Measurements from ENCODE around the gene SALL4. TPM values are rescaled to one million over a fixed set of nuclear protein-coding genes. Genes with fewer than 3 reads are reported as not detected.

The SALL4 gene
- total and polyA plus RNA-seq, 2 of the 8 experiments (the other 6 are each of a cell fraction or from before 2014, with no cell fraction given), result 108 to 235 TPM

GRCh38 chr20:51800872-51801121 lies 1.5 kb downstream of the SALL4 start (continued):
- TF ChIP-seq, protein P1, sequence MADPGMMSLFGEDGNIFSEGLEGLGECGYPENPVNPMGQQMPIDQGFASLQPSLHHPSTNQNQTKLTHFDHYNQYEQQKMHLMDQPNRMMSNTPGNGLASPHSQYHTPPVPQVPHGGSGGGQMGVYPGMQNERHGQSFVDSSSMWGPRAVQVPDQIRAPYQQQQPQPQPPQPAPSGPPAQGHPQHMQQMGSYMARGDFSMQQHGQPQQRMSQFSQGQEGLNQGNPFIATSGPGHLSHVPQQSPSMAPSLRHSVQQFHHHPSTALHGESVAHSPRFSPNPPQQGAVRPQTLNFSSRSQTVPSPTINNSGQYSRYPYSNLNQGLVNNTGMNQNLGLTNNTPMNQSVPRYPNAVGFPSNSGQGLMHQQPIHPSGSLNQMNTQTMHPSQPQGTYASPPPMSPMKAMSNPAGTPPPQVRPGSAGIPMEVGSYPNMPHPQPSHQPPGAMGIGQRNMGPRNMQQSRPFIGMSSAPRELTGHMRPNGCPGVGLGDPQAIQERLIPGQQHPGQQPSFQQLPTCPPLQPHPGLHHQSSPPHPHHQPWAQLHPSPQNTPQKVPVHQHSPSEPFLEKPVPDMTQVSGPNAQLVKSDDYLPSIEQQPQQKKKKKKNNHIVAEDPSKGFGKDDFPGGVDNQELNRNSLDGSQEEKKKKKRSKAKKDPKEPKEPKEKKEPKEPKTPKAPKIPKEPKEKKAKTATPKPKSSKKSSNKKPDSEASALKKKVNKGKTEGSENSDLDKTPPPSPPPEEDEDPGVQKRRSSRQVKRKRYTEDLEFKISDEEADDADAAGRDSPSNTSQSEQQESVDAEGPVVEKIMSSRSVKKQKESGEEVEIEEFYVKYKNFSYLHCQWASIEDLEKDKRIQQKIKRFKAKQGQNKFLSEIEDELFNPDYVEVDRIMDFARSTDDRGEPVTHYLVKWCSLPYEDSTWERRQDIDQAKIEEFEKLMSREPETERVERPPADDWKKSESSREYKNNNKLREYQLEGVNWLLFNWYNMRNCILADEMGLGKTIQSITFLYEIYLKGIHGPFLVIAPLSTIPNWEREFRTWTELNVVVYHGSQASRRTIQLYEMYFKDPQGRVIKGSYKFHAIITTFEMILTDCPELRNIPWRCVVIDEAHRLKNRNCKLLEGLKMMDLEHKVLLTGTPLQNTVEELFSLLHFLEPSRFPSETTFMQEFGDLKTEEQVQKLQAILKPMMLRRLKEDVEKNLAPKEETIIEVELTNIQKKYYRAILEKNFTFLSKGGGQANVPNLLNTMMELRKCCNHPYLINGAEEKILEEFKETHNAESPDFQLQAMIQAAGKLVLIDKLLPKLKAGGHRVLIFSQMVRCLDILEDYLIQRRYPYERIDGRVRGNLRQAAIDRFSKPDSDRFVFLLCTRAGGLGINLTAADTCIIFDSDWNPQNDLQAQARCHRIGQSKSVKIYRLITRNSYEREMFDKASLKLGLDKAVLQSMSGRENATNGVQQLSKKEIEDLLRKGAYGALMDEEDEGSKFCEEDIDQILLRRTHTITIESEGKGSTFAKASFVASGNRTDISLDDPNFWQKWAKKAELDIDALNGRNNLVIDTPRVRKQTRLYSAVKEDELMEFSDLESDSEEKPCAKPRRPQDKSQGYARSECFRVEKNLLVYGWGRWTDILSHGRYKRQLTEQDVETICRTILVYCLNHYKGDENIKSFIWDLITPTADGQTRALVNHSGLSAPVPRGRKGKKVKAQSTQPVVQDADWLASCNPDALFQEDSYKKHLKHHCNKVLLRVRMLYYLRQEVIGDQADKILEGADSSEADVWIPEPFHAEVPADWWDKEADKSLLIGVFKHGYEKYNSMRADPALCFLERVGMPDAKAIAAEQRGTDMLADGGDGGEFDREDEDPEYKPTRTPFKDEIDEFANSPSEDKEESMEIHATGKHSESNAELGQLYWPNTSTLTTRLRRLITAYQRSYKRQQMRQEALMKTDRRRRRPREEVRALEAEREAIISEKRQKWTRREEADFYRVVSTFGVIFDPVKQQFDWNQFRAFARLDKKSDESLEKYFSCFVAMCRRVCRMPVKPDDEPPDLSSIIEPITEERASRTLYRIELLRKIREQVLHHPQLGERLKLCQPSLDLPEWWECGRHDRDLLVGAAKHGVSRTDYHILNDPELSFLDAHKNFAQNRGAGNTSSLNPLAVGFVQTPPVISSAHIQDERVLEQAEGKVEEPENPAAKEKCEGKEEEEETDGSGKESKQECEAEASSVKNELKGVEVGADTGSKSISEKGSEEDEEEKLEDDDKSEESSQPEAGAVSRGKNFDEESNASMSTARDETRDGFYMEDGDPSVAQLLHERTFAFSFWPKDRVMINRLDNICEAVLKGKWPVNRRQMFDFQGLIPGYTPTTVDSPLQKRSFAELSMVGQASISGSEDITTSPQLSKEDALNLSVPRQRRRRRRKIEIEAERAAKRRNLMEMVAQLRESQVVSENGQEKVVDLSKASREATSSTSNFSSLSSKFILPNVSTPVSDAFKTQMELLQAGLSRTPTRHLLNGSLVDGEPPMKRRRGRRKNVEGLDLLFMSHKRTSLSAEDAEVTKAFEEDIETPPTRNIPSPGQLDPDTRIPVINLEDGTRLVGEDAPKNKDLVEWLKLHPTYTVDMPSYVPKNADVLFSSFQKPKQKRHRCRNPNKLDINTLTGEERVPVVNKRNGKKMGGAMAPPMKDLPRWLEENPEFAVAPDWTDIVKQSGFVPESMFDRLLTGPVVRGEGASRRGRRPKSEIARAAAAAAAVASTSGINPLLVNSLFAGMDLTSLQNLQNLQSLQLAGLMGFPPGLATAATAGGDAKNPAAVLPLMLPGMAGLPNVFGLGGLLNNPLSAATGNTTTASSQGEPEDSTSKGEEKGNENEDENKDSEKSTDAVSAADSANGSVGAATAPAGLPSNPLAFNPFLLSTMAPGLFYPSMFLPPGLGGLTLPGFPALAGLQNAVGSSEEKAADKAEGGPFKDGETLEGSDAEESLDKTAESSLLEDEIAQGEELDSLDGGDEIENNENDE (IDR thresholded peaks at IDR 0.05; ENCODE audit: insufficient replicate concordance, low read length), result no peak
- TF ChIP-seq, protein P2, sequence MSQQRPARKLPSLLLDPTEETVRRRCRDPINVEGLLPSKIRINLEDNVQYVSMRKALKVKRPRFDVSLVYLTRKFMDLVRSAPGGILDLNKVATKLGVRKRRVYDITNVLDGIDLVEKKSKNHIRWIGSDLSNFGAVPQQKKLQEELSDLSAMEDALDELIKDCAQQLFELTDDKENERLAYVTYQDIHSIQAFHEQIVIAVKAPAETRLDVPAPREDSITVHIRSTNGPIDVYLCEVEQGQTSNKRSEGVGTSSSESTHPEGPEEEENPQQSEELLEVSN (IDR thresholded peaks at IDR 0.05), result no peak
- no peak for TF ChIP-seq ASH2L (IDR thresholded peaks at IDR 0.05; ENCODE audit: low read length)
